Nephron (organoid): Measurements from ENCODE around the gene NACC2.

Source experiments
- H3K27ac Mint-ChIP-seq, 3 experiments: 2 replicates each; pipeline ENCODE4 v1.8.0; 2020; ENCODE audit warnings: mixed read lengths in 3 of 3, mild to moderate bottlenecking in 2 of 3, moderate library complexity in 1 of 3
- H3K27me3 Mint-ChIP-seq: 2 replicates; pipeline ENCODE4 v1.8.0; 2021; ENCODE audit warnings: low read depth, mild to moderate bottlenecking, moderate library complexity, mixed read lengths
- H3K36me3 Mint-ChIP-seq: 2 replicates; pipeline ENCODE4 v1.8.0; 2020; ENCODE audit warnings: low read depth, mixed read lengths
- H3K4me1 Mint-ChIP-seq: 2 replicates; pipeline ENCODE4 v1.8.0; 2020; ENCODE audit warnings: mixed read lengths
- H3K4me3 Mint-ChIP-seq, 3 experiments: 2 replicates each; pipeline ENCODE4 v1.8.0; 2020; ENCODE audit warnings: mild to moderate bottlenecking in 3 of 3, mixed read lengths in 3 of 3, moderate library complexity in 2 of 3
- H3K9me3 Mint-ChIP-seq: 2 replicates; pipeline ENCODE4 v1.8.0; 2020; ENCODE audit warnings: mixed read lengths
- TF ChIP-seq, protein P1 (sequence below), 3 experiments: fragments of 200-600 bp; sonication (generic); IDR thresholded peaks; one replicate each; pipeline ENCODE4 v1.5.0; 2021; ENCODE audit warnings: antibody characterized with exemption in 3 of 3; ENCODE audit not compliant: unreplicated experiment in 3 of 3

Gene NACC2

DNA sequence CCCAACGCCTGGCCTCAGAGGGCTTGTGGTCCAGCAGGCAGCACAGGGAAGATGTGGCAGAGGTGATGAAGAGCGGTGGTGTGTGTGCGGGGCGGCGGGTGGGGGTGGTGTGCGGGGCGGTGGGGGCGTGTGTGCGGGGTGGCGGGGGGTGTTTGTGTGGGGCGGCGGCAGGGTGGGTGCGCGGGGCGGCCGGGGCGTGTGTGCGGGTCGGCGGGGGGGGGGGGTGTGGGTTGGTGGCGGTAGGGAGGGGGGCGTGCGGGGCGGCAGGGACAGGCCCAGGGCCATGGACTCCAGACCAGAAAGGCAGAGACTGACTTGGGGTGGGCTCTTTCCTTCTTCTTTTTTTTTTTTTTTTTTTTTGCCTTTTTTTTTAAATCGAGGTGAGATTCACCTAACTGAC lies 4.5 kb upstream of the NACC2 start:
- H3K4me3 Mint-ChIP-seq: no peak overlapping the region
- TF ChIP-seq, protein P1, sequence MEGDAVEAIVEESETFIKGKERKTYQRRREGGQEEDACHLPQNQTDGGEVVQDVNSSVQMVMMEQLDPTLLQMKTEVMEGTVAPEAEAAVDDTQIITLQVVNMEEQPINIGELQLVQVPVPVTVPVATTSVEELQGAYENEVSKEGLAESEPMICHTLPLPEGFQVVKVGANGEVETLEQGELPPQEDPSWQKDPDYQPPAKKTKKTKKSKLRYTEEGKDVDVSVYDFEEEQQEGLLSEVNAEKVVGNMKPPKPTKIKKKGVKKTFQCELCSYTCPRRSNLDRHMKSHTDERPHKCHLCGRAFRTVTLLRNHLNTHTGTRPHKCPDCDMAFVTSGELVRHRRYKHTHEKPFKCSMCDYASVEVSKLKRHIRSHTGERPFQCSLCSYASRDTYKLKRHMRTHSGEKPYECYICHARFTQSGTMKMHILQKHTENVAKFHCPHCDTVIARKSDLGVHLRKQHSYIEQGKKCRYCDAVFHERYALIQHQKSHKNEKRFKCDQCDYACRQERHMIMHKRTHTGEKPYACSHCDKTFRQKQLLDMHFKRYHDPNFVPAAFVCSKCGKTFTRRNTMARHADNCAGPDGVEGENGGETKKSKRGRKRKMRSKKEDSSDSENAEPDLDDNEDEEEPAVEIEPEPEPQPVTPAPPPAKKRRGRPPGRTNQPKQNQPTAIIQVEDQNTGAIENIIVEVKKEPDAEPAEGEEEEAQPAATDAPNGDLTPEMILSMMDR (IDR thresholded peaks at IDR 0.05; ENCODE audit: unreplicated experiment in 3 of 3): no peak

DNA sequence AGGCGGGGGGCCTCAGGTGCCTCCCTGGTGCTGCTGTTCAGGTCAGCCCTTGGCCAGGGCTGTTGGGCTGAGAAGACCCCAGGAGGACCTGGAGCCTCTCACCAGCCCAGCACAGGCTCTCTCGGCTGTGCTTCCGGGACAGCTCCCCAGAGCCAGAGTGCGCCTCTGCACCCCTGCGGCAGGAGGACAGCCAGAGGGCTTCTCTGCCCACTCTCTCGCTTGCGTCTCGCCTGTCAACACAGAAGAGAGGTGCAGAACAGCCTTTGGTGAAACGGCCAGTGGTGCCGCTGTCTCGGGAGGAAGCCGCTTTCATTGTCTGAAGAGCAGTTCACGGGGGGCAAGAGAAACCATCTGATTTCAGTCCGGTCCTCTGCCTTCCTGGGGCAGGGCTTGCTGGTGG lies 3.8 kb upstream of the NACC2 start:
- Mint-ChIP-seq H3K27me3 (peaks cover 17% of the 10 kb centered on the region), H3K36me3 (no peaks in the 10 kb centered on the region), H3K4me3 (peak overlapping the region; percentile 0 to 74 (median 29)), H3K4me1 (peaks cover 10% of the 10 kb centered on the region), H3K9me3 (no peaks in the 10 kb centered on the region), H3K27ac (peak overlapping the region in 2 of 3 experiments; percentile 27 to 42)
- TF ChIP-seq, protein P1 (IDR thresholded peaks at IDR 0.05; ENCODE audit: unreplicated experiment in 3 of 3): no peak

More for the DNA sequence above, 4.5 kb upstream of the NACC2 start:
- H3K36me3 Mint-ChIP-seq: no peaks in the 10 kb centered on the region
- H3K27ac Mint-ChIP-seq: no peak overlapping the region
- peaks cover 17% of the 10 kb centered on the region for H3K27me3 Mint-ChIP-seq
- H3K9me3 Mint-ChIP-seq: no peaks in the 10 kb centered on the region
- H3K4me1 Mint-ChIP-seq: peaks cover 10% of the 10 kb centered on the region

DNA sequence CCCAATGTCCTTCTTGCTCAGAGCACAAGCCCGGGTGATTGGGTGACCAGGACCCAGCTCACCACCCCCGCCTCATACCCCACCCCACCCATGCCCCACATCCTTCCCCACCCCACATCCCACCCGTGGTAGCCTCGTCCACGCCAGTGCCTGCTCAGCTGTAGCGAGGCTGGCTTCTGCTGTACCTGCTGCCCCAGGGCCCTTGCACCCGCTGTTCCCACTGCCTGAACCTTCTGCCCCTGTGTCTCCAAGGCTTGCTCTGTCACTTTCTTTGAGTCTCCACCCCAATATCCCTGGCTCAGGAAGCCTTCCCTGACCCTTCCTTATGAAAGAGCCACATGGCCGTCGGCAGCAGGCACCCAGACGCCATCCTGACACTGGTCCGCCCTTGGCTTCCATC lies 3.1 kb upstream of the NACC2 start:
- TF ChIP-seq, protein P1 (IDR thresholded peaks at IDR 0.05; ENCODE audit: unreplicated experiment in 3 of 3): no peak
- H3K27me3 Mint-ChIP-seq: peaks cover 17% of the 10 kb centered on the region
- peaks cover 10% of the 10 kb centered on the region for H3K4me1 Mint-ChIP-seq
- H3K36me3 Mint-ChIP-seq: no peaks in the 10 kb centered on the region
- H3K4me3 Mint-ChIP-seq: peak overlapping the region; percentile 64 to 74 (median 64)
- no peak overlapping the region for H3K27ac Mint-ChIP-seq
- no peaks in the 10 kb centered on the region for H3K9me3 Mint-ChIP-seq

DNA sequence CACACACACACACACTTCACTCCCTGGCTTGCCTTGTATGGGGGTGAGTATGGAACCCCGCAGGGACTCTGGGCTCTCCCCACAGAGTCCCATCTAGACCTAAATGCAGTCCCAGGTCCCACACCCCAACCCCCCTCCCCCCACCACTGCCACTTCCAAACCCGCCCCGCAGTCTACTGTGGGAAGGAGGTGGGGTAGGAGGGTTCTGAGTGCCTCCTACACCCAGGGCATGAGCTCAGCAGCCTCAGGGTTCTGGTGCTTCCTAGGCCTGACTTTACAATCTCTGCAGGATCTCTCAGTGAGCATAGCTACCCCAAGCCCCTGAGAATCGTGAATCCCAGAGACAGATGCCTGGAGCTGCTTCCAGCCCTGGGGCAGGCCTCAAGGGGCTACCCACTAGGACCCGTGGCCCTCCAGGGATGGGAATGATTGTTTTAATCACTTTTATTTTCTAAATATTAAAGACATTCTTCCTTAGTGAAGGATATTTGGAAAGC lies 1.5 kb upstream of the NACC2 start:
- Mint-ChIP-seq H3K27ac (no peak overlapping the region), H3K4me1 (peaks cover 18% of the 10 kb centered on the region), H3K36me3 (no peaks in the 10 kb centered on the region), H3K4me3 (peak overlapping the region; percentile 75 to 79 (median 79)), H3K9me3 (no peaks in the 10 kb centered on the region), H3K27me3 (peaks cover 17% of the 10 kb centered on the region)
- TF ChIP-seq, protein P1 (IDR thresholded peaks at IDR 0.05; ENCODE audit: unreplicated experiment in 3 of 3): no peak

DNA sequence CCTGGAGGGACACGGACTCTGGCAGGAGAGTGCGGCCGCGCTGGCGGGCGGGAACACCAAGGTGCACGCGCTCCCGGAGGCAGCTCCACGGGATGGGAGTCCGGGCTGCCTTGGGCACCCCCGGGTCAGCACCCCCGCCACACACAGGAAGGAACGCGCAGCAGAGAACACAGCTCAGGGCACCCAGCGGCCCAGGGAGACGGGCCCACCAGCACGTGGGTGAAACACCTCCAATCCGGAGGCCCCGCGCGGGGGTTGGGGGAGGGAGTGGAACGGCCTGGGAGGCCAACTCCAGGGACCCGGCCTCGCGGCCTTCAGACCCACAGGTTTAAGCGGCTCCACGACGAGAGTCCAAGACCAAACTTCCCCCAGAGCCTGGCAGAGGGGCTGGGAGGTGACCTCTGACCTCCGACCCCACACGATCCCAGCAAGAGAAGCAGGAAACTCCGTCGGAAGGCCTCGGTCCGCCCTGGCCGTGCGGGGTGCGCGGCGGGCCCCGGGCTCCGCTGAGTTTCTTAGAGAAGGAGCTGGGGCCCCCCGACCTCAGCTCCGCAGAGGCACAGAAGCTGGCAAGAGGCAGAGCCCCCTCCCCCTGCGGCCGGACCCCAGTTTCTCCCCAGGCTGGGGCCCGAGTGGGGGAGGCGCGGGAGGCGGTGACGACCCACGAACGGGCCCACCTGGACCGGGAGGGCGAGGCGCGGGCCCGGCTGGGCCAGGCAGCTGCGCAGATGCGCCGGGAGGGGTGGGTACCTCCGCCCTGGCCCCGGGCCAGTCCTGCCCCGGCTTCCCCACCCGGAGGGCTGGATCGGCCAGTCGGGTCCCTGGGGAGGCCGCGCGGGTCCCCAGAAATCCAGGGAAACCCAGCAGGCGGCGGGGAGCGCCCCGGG lies 851 bp downstream of the NACC2 start:
- Mint-ChIP-seq H3K4me3 (peak overlapping the region; percentile 77 to 85 (median 84)), H3K4me1 (peaks cover 23% of the 10 kb centered on the region), H3K9me3 (no peaks in the 10 kb centered on the region), H3K36me3 (no peaks in the 10 kb centered on the region), H3K27ac (no peak overlapping the region), H3K27me3 (peaks cover 16% of the 10 kb centered on the region)
- TF ChIP-seq, protein P1 (IDR thresholded peaks at IDR 0.05; ENCODE audit: unreplicated experiment in 3 of 3): no peak
